ENCODE results near the gene FCRL5.

DNA sequence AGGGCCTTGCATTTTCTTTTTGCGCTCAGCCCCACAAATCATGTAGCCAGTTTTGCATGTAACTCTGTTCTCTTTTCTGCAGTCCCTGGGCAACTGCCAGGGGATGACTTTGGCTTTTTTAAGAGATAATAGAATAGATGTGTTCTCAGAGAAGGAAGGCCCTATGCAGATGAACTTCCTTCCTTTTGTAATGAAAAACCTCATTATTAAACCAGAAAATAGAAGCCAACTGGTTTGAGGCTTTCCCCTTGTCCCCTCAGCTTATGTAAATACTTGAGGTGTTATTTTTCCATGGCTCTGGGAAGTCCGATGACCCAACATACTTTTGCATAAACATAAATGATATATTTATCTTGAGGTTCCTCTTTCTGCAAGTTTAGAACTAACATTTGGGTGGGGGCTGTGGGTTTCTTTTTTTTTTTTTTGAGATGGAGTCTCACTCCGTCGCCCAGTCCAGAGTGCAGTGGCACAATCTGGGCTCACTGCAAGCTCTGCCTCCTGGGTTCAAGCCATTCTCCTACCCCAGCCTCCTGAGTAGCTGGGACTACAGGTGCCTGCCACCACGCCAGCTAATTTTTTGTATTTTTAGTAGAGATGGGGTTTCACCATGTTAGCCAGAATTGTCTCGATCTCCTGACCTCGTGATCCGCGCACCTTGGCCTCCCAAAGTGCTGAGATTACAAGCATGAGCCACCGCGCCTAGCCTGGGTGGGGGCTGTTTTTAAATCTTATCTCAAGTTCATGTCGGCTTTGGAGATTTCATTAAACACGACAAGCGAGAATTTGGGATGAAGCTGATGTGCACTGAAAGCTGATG lies 14.4 kb upstream of the FCRL5 start:
- TF ChIP-seq, protein P1, sequence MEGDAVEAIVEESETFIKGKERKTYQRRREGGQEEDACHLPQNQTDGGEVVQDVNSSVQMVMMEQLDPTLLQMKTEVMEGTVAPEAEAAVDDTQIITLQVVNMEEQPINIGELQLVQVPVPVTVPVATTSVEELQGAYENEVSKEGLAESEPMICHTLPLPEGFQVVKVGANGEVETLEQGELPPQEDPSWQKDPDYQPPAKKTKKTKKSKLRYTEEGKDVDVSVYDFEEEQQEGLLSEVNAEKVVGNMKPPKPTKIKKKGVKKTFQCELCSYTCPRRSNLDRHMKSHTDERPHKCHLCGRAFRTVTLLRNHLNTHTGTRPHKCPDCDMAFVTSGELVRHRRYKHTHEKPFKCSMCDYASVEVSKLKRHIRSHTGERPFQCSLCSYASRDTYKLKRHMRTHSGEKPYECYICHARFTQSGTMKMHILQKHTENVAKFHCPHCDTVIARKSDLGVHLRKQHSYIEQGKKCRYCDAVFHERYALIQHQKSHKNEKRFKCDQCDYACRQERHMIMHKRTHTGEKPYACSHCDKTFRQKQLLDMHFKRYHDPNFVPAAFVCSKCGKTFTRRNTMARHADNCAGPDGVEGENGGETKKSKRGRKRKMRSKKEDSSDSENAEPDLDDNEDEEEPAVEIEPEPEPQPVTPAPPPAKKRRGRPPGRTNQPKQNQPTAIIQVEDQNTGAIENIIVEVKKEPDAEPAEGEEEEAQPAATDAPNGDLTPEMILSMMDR (IDR thresholded peaks at IDR 0.05; ENCODE audit: poor library complexity): no peak
- no peak for TF ChIP-seq EZH2 (IDR thresholded peaks at IDR 0.05; ENCODE audit: borderline replicate concordance)
